Renal cortical epithelial cell (primary cell): ENCODE results near the gene CXCL8. TPM values are rescaled to one million over a fixed set of nuclear protein-coding genes. Genes with fewer than 3 reads are reported as not detected.
"Not testable (repeated sequence)": the region's sequence is repeated elsewhere in the genome, so short reads cannot be mapped to it uniquely, and the experiment has no call there.

Source experiments
- DNase-seq: peaks from one replicate; pipeline ENCODE4 v3.0.0-alpha.2; 2011; ENCODE audit warnings: low read depth
- total RNA-seq: library from RNA; depleted of rRNA; stranded (reverse); fragments of >200 nt; gene quantifications from 2 replicates; pipeline ENCODE4 v1.2.3, GENCODE V29; 2014

Gene CXCL8
- total RNA-seq, result 110 and 1,468 TPM in 2 replicates

DNA sequence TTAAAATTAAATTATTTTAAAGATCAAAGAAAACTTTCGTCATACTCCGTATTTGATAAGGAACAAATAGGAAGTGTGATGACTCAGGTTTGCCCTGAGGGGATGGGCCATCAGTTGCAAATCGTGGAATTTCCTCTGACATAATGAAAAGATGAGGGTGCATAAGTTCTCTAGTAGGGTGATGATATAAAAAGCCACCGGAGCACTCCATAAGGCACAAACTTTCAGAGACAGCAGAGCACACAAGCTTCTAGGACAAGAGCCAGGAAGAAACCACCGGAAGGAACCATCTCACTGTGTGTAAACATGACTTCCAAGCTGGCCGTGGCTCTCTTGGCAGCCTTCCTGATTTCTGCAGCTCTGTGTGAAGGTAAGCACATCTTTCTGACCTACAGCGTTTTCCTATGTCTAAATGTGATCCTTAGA lies at the start of gene CXCL8:
Gene CXCL8, plus strand, starts transcription at position 217 of the 426 bp plus-strand sequence. Its CDS starts 90 bp downstream, at position 307.
- DNase-seq, result peak; percentile 76

- DNase-seq, result not testable (repeated sequence)
These were observed 49.2 kb upstream of the CXCL8 start for GRCh38 chr4:73691201-73691600.

GRCh38 chr4:73691759-73692158 lies 48.6 kb upstream of the CXCL8 start:
- DNase-seq, result no peak

DNA sequence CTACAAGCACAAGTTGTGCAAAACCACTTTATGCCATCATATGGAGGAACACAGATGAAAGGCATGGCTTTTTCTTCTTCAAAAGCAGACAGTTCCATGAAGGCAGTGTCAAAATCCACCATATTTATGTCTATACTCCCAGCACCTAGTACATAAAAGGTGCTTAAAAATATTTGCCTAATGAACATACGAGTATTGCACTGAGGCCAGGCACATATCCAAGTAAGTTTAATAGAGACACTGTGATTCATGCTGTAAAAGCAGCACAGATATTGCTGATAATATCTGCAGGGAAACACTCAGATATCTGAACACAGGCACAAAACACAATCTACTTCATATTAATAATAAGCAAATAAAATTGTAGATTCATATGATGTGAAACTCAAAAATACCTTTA lies 48.1 kb upstream of the CXCL8 start:
- no peak for DNase-seq

DNA sequence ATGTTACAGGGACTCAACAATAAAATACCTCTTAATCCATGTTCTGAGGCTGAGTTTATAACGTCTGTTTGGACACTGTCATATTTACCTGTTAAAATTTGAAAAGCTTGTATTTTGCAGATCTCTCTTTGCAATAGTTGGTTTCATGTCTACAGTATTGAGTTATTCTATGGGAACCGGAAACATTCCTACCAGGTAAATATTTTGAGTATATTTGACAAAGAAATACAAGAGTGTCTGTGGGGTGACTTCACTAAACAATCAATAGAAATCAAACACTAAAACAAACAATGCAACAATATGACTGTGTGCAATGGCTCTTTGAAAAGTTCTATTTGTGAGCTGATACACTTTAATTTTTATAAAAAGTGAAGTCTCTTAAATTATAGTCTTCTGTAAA lies 47.7 kb upstream of the CXCL8 start:
- no peak for DNase-seq

DNA sequence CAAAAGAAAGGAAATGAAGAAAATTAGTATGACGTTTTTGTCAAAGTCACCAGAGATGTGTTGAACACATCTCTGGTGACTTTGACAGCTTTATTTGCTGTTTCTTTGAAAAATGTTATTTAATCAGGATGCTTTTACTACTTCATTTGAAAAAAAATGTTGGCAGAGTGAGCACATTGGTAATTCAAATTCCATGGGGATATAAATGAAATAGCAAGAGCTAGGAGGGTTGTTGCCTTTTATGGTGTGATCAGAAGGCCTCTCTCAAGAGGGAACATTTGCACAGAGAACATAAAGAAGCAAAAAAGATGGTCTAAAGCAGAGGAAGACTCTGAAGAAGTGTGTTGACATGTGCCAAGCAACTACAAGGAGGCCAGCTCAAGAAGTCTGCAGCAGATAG lies 46.6 kb upstream of the CXCL8 start:
- no peak for DNase-seq

- peak; percentile 99 for DNase-seq
These were observed 42.2 kb upstream of the CXCL8 start for GRCh38 chr4:73698217-73698616.

DNA sequence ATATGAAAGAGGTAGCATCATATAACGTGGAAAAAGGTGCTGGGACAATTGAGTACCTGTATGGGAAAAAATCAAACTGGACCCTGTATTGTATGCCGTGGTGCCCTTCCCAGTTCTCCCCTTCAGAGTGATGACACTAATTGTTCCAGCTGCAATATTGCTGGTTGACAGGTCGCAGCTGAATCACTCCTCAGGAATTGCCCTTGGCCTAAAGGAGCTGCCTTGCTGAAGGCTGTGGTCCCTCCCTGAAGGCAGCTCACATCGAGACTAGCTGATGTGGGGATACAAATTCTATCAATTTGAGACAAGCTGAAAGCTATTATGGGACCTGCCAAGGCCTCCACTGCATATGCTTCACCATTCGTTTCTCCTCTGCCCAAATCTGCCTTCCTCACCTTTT lies 39.3 kb upstream of the CXCL8 start:
- DNase-seq, result peak; percentile 67

- DNase-seq, result no peak
These were observed 37.5 kb upstream of the CXCL8 start for GRCh38 chr4:73702796-73703287.

- no peak for DNase-seq
These were observed 37.0 kb upstream of the CXCL8 start for GRCh38 chr4:73703320-73703719.

DNA sequence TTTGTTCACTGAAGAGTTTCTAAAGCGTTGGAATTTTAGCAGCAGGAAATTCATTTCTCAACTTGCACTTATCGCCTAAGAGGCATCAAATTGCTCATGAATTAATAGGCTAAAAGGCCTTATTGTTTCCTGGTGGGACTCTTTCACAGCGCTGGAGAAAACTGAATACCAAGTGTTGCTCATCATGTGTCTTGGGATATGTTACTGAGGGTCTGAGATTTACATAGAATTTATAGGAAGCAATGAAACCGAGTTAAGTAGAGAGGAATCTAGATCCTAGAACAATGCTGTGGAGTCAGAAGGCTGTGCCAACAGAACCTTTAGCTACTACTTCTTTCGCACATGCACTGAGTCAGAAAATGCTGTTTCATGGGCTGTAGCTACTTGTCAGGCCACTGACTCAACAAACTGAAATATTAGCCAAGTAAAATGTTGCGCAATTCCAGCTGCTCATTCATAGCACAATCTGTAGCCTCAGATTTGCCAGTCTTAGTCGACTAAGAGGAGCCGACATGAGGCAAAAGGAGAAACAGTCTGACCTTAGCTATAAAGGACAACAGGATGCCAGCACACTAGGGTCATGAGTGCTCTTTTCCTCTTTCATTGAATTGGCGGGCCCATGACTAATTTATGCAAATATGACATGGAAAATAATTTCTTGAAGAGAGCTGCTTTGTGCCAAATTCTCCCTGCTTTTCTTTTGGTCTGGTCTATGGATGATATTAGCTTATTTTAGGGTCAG lies 35.9 kb upstream of the CXCL8 start:
- DNase-seq, result peak; percentile 100

GRCh38 chr4:73705056-73705432 lies 35.3 kb upstream of the CXCL8 start:
- DNase-seq, result peak; percentile 95

- DNase-seq, result peak; percentile 85
These were observed 34.6 kb upstream of the CXCL8 start for GRCh38 chr4:73705721-73706120.

GRCh38 chr4:73706811-73707210 lies 33.6 kb upstream of the CXCL8 start:
- DNase-seq, result no peak

- no peak for DNase-seq
These were observed 33.0 kb upstream of the CXCL8 start for GRCh38 chr4:73707269-73707875.

- DNase-seq, result peak; percentile 92
These were observed 32.3 kb upstream of the CXCL8 start for GRCh38 chr4:73707918-73708577.

GRCh38 chr4:73709451-73710033 lies 30.8 kb upstream of the CXCL8 start:
- no peak for DNase-seq

- no peak for DNase-seq
These were observed 30.3 kb upstream of the CXCL8 start for GRCh38 chr4:73710094-73710493.

DNA sequence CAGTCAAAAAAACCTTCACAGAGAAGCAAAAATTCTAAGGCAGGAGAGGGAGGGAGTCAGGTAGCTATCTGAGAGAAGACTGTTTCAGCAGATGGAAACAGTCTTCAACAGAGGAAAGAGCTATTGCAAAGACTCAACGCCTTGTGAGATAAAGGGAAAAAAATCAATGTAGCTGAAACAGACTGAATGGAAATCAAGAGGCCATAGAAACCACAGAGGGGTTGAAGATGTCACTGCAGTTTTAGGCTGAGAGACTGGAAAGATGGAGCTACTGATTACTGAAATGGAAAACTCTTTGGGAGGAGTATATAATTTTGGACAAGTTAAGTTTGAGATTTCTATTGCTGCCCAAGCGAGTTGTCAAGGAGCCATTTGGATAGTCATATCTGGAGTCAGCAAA lies 28.4 kb upstream of the CXCL8 start:
- DNase-seq, result no peak

DNA sequence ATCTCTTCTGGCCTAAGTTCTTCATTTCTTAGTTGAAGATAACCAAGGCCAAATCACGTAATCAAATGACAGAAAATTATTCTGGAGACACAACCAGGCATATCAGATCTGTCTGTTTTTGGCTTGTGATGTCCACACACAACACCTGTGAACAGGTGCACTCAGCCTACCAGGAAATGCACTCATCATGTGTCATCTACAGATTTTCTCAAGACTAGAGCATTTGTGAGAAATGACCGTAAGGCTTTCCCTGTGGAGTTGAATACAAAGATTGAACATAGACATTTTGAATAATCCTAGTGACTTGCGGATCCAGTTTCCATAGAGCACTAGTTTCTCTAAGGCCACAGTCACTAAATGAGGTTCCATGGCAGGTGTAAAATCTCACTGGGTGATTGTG lies 26.7 kb upstream of the CXCL8 start:
- DNase-seq, result no peak

DNA sequence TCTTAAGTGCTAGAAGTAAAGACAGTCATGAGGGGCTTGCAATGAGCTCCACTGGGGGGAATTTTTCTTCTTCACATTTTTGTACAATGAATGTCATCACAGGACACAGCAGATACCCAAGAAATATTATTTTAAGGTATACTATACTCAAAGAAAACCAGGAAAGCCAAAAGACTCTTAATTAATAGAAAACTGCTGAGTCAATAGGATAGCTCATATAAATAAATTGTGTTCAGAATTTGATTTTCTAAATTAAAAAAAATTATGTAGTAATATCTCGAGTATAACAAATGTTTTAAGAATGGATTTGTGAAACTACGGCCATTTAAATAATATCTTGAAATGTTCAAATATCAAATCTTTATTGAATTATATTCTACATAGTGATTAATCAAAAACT lies 25.7 kb upstream of the CXCL8 start:
- DNase-seq, result no peak

DNA sequence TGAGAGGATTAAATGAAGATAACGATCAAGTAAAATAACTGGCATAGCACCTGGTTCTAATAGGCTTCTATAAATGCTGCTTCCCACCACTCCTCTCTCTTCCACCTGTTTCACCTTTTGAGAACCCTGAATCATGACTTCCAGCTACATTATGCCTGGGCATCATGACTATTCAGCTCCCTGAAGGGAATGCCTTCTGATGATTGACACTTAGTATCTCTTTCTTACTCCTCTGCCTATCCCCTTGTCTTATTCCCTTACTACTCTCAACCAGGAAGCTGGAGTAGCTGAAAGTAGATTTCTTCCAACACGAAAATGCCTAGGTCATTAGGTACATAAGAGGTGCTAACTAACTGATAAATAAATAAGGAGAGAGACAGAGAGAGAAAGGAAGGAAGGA lies 24.7 kb upstream of the CXCL8 start:
- DNase-seq, result no peak
